DMS153 treated with DMSO at 0.1 percent for 48 hours (cell line): ENCODE measurements around the gene SMG1.
"Not testable (repeated sequence)": the region's sequence is repeated elsewhere in the genome, so short reads cannot be mapped to it uniquely, and the experiment has no call there.

Experiments used
- DNase-seq: peaks from one replicate; lab custom pipeline; 2025; ENCODE audit not compliant: unreplicated experiment; lab: John Stamatoyannopoulos, UW

Gene SMG1

DNA sequence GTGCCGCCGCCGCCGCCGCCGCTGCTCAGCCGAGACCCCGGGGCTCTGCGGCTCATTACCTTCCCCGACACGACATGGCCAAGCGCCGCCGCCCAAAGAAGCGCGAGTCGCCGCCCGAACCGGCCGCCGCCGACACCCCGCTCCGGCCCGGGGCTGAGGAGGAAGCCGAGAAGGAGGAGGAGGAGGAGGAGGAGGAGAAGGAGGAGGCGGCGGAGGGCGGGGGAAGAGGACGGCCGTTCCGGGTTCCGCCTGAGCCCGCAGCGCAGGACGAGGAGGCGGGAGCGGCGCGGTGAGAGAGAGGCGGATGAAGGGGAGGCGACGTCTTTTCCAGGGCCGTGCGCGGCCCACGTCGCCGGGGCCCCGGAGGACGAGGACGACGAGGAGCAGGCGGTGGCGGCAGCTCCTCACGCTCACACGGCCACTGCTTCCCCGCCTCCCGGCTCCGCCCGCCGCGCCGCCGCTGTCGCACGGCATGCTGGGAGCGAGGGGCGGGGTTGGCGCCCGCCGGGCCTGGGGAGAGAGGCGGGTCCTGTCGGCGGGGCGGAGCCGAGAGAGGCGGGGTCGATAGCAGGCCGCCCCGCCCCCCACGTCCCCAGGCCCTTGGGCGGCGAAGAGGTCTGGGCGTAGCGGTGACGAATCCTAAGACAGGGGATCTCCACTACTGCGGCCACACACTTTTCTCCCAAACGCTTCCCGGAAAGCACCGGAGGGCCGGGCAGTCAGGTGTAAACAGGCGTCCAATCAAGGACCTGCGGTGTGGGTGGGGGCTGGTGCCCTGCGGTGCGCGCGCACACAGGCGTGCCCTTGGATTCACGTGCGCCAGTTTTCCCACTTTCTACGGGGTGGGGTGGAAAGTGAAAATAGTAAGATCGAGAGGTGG is at the start of gene SMG1:
SMG1 (minus strand) TSS at position 423 of the 880 bp plus-strand sequence; CDS start at position 56, 367 bp downstream.
- peak; percentile 93 for DNase-seq

DNA sequence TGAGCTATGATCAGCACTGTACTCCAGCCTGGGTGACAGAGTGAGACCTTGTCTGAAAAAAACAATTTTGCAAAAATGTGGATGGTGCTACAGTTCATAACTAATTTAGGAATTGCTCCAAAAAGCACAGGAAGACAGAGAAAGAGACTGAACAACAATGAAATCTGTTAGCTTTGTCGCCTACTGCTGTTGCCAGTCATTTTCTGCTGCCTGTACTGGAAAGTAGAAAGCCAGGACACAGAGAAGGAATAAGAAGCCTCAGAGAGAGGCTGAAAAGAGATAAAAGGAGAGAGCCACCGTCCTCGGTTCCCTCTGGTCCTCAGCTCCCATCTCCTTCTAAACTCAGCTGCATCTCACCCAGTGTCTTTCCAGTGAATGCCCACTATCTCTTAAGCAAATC is 48.9 kb upstream of the SMG1 start:
- DNase-seq, result no peak

DNA sequence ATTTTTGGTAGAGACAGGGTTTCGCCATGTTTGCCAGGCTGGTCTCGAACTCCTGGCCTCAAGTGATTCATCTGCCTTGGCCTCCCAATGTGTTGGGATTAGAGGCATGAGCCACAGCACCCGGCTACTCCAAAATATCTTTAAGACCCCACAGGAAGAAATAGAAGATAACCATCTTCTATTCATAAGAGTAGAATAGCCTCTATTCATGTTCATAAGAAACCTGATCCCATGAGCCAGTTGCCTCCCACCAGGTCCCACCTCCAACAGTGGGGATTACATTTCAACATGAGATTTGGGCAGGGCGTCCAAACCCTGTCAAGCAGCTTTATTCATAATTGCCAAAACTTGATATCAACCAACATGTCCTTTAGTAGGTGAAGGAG is 43.6 kb upstream of the SMG1 start:
- DNase-seq, result no peak

DNA sequence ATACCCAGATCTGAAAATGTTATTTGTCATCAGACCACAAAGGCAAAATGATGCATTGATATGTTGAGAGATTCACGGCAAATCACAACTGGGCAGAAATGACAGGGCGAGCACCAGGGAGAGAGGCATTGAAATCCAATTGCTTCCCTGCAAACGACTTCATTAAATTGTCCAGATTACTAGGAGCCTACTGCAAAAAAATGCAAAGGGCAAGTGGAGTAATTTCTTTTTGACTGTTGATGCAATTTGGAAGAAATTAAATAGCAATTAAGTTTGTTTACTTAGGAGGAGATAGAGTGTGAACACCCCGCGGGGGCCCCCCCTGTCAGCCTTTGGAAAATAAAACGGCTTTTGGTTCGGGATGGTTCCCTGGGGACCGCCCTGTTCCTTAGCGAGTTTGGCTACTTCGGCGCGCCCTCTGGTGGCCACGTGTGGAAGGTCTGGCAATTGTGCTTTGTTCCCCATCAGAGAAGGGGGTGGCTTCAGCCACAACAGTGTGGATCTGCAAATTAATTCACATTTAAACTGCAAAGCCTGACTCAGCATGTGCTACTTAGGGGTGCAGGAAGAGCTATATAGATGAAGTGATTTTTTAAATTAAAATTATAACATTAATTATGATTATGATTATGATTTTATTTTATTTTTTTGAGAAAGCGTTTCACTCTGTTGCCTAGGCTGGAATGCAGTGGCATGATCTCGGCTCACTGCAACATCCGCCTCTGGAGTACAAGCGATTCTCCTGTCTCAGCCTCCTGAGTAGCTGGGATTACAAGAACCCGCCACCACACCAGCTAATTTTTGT is 43.0 kb upstream of the SMG1 start:
- peak; percentile 49 for DNase-seq

DNA sequence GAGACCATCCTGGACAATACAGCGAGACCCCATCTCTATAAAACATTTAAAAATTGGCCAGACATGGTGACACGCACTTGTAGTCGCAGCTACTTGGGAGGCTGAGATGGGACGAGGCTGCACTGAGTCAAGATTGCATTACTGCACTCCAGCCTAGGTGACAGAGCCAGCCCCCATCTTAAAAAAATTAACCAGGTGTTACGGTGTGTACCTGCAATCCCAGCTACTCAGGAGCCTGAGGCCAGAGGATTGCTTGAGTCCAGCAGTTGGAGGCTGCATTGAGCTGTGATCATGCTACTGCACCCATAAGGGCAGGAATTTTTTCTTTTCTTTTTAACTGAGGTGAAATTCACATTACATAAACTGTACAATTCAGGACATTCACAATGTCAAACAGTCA is 40.6 kb upstream of the SMG1 start:
- no peak for DNase-seq

DNA sequence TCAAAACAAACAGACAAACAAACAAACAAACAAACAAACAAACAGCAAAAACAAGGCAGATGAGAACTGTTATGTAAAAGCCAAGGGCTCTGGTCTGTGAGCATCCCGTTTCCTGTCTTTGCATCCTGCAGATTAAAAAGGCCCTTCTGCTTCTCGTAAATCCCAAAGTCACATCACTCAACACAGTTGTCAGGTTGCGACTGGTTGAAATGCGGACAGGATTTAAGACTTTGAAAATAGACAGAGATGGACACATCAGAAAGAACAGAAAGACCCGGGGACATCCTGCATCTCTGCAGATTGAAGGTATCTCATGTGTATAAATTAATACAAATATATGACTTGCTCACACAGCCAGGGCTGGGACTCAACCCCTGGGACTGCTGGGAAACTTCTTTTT is 39.3 kb upstream of the SMG1 start:
- no peak for DNase-seq

DNA sequence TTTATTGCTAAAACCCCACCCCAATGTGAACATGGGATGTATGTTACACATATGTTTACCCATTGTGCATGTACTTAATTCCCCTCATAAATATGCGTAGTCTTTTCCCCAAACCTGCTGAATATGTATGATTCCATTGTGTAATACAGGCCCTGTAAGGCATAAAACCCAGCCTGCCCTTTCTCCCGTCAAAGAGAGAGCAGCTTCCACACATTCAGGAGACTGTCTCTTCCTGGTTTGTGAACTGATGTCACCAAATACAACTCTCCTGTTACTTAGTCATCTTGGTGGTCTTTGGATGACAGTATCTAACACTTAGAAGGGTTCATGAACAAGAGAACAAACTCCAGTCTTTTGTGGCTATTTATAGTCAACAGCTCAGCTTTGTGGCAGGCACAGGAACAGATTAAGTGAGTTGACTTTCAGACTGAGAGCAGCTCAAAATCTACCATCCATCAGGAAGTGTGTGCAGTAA is 32.9 kb upstream of the SMG1 start:
- no peak for DNase-seq

DNA sequence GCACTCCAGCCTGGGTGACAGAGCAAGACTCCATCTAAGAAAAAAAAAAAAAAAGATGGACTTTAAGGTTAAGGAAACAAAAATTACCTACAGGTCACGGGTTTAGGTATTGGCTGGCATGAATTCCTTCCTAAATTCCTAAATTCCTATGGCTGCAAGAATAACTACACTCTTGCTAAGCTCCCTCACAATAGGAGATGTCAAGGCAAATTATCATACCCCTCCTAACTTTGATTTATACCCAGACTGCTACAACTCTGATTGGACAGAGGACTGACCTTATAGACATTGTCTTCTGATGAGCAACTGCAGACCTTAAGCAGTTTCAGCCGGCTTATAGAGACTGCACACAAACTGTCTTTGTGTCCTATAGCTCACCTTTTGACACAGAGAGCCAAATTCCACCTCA is 32.4 kb upstream of the SMG1 start:
- DNase-seq, result no peak

DNA sequence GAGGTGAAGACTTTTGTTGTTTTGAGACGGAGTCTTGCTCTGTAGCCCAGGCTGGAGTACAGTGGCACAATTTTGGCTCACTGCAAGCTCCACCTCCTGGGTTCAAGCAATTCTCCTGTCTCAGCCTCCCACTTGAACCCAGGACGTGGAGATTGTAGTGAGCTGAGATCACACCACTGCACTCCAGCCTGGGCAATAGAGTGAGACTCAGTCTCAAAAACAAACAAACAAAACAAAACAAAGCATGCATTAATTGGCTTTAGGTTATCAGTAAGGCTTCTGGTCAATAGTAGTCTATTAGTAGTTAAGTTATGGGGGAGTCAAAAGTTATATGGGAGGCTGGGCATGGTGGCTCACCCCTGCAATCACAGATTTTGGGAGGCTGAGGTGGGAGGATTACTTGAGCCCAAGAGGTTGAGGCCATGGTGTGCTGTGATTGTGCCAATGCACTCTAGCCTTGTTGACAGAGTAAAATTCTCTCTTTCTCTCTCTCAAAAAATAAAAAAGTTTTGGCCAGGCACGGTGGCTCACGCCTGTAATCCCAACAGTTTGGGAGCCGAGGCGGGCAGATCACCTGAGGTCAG is 30.5 kb upstream of the SMG1 start:
- DNase-seq, result not testable (repeated sequence)

DNA sequence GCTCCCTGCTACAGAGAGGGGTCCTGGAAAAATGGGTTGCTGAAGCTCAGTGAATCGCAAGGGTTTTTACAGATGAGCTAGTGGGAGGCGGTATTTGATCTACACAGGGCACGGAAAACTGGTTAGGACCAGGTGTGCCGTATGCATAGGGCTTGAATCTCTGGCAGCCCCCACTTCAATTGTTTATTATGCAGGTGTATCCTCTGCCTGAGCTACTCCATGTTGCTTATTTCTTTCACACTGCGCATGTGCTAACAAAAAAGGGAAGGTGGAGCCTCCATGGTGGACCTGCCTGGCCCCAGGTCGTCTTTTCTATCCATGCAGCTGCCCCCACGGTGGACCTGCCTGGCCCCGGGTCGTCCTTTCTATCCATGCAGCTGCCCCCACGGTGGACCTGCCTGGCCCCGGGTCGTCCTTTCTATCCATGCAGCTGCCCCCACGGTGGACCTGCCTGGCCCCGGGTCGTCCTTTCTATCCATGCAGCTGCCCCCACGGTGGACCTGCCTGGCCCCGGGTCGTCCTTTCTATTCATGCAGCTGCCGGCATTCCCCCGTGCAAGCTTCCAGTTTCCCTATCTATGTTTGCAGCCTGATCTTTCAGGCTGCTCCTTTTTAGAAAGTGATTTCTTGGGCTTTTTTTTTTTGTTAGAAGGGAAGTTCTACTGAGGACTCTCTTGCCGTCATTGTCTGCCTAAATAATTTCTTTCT is 29.8 kb upstream of the SMG1 start:
- peak; percentile 14 for DNase-seq

DNA sequence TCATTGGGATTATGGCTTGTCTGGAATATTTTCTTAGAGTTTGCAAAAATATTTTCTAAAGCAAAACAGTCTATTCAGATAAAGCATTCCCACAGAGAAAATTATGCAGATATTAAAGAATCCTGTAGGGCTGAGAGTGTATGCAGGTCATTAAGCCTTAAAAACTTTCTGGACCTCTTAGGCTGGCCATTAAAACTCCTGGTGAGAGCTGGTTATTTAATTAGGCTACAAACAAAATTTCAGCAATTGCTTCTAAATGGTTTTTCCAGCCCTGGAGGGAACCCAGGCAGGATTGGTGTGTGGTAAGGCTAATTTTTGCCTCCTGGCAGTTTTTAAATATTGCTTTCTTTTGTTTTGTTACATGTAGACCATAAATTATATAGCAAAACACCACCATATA is 27.3 kb upstream of the SMG1 start:
- no peak for DNase-seq

DNA sequence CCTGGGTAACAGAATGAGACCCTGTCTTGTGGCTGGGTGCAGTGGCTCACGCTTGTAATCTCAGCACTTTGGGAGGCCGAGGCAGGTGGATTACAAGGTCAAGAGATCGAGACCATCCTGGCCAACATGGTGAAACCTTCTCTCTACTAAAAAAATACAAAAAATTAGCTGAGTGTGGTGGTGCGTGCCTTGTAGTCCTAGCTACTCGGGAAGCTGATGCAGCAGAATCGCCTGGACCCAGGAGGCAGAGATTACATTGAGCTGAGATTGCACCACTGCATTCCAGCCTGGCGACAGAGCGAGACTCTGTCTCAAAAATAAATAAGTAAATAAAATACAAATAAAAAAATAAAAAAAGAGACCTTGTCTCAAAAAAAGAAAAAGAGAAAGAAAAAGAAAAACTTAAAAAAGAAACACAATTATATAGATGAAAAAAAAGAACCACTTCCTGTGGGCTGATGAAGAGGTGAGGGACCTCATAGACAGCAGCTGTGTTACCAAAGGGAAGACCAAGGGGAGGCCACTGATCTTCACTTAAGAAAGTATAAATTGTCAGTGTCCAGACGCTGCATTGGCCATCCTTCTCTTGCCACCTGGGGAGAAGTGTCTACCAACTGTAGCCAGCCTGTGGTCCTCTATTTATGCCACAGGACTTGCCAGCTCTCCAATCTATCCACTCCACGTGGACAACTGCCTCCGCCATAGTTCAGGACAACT is 24.4 kb upstream of the SMG1 start:
- DNase-seq, result no peak

DNA sequence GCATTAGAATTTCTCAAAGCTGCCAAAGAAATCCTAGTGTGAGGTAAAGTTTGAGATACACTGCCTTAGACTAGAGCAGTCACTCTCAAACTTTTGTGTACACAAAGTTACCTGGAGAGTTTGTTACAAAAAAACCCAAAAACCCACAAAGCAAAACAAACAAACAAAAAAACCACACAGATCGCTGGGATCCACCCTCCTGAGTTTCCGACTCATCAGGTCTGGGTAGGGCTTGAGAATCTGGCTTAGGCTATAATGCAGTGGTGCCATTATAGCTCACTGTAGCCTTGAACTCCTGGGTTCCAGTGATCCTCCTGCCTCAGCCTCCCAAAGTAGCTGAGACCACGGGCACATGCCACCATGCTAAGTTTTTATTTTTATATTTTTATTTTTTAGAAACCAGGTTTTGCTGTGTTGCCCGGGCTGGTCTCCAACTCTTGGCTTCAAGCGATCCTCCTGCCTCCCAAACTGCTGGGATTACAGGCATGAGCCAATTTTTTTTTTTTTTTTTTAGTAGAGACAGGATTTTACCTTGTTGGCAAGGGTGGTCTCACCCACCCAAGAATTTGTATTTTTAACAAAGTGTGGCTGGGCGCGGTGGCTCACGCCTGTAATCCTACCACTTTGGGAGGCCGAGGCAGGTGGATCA is 22.3 kb upstream of the SMG1 start:
- no peak for DNase-seq

DNA sequence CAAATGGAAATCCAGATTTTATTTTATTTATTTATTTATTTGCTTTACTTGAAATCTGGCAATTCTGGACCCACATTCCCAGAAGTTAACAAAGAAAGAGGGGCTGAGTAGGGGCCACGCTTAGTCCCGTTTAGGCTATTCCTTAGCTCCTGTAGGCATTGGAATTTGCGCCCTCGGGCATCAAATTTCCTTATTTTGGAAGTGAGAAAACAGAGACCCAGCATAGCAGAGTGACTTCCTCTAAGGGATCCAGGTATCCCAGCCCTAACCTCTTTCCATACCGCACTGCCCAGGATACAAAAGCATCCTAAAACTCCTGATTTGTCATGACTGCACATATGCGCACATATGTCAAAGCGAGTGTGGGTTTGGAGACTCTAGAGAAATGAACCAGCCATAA is 19.0 kb upstream of the SMG1 start:
- no peak for DNase-seq

DNA sequence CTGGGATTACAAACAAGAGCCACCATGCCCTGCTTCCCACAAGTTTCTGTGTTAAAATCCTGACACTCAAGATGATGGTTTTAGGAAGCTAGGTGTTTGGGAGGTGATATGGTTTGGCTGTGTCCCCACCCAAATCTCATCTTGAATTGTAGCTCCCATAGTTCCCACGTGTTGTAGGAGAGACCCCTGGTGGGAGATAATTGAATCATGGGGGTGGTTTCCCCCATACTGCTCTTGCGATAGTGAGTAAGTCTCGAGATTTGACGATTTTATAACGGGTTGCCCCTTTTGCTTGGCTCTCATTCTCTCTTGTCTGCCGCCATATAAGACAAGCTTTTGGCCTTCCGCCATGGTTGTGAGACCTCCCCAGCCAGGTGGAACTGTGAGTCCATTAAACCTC is 17.2 kb upstream of the SMG1 start:
- DNase-seq, result no peak

DNA sequence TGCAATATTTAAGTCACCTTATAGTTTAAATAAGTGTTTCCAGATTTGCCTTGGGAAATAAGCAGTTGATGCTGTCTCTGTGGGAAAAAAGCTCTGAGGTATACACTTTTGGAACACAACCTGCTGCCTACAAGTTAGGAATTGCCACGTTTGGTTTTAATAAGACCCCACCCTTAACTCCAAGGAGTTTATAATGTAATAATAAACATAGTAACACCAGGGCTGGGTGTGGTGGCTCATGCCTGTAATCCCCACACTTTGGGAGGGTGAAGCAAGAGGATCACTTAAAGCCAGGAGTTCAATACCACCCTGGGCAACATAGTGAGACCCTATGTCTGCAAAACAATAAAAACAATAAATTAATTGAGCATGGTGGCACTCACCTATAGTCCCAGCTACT is 15.9 kb upstream of the SMG1 start:
- DNase-seq, result no peak

DNA sequence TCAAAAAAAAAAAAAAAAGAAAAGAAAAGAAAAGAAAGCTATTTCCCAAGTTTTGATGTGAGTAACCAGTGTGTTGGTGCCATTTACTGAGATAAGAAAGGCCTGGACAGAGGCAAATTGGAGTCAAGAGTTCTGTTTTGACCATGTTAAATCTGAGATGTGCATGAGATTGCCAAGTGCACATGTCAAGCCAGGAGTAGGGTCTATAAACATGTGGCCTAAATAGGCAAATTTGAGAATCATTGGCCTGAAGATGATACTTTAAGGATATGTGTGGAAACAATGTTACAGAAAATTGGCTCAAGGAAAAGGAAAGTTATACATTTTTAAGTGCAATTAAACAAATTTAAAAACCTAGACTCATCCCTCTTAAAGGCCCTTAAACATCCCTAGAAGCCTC is 15.3 kb upstream of the SMG1 start:
- no peak for DNase-seq

DNA sequence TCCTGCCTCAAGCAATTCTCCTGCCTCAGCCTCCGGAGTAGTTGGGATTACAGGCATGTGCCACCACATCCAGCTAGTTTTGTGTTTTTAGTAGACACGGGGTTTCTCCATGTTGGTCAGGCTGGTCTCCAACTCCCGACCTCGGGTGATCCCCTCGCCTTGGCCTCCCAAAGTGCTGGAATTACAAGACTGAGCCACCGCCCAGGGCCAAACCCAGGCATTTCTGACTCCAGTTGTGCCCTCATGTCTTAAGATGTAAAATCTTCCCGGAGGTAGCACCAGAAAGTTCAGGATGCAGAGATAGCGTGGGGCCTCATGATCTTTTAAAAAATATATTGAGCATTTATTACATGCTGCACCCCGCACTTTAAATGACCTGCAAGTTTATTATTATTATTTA is 12.8 kb upstream of the SMG1 start:
- no peak for DNase-seq

DNA sequence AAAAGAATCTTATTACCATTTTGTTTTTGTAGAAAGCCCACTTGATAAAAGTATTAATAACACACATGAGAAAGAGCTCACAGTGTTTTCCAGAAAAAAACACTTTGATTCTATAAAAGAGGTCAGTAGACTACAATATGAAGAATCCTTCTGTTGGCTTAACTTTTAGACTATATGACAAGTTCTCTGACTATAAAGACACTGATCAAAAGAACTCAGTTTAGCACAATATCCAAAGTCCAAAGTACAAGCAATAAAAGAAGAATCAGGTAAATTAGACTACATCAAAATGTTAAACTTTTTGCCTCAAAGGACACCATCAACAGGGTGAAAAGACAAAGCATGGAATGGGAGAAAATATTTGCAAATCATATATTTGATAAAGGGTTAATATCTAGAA is 11.2 kb upstream of the SMG1 start:
- no peak for DNase-seq

DNA sequence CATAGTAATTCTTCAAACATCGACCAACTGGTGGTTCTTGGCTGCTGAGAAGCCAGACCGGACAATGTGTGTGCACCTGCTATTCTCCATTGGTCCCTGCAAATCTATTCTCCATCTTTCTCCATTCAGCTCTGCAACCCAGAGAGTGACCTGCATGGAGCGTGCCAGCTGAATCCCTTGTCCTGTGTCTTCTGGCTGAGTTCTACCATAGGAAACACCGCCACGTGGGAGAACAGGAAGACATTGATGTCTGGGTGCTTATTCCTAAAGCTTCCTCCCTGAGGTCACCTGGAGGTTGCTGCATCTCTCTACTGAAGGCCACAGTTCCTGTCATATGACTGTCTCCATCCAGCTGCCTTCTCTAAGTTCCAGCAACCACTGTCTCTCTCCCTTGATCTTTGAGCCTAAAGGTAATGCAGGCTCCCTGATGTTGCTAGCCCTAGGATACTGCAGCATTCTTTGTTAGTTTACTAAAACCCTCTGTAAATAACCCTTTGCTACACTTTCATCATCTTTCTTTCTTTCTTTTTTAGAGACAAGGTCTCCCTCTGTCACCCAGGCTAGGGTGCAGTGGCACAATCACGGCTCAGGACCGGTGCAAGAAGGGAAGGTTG is 10.6 kb upstream of the SMG1 start:
- no peak for DNase-seq
